CD4-positive, alpha-beta T cell treated with Interleukin-17A for 1 hour (primary cell): ENCODE measurements around the gene ATG2B.
A peak's percentile ranks its signal among the peaks of the same experiment; 100 is the strongest.

ENCODE experiments used
- DNase-seq: peaks from one replicate; pipeline ENCODE4 v3.0.0-alpha.2; 2020

Gene ATG2B

GRCh38 chr14:96362965-96363750, at the start of gene ATG2B, which contains the start of gene GSKIP:
TSS of gene ATG2B (minus strand) at chr14:96363341. CDS start at chr14:96362976, 365 bp downstream.
TSS of gene GSKIP (plus strand) at chr14:96363526. CDS start at chr14:96382248, 18,722 bp downstream.
- DNase-seq: peak; percentile 97

GRCh38 chr14:96410119-96410518, 47.0 kb upstream of the ATG2B start:
- no peak for DNase-seq

GRCh38 chr14:96409701-96410100, 46.6 kb upstream of the ATG2B start:
- DNase-seq: no peak

- no peak for DNase-seq
These were observed 45.5 kb upstream of the ATG2B start for GRCh38 chr14:96408608-96409007.

- DNase-seq: no peak
These were observed 44.9 kb upstream of the ATG2B start for GRCh38 chr14:96407935-96408570.

- no peak for DNase-seq
These were observed 42.5 kb upstream of the ATG2B start for GRCh38 chr14:96405677-96406076.

GRCh38 chr14:96403409-96403808, 40.3 kb upstream of the ATG2B start:
- no peak for DNase-seq

- no peak for DNase-seq
These were observed 37.4 kb upstream of the ATG2B start for GRCh38 chr14:96400495-96400894.

- no peak for DNase-seq
These were observed 36.3 kb upstream of the ATG2B start for GRCh38 chr14:96399405-96399804.

GRCh38 chr14:96398921-96399320, 35.8 kb upstream of the ATG2B start:
- no peak for DNase-seq

- DNase-seq: no peak
These were observed 35.3 kb upstream of the ATG2B start for GRCh38 chr14:96398432-96398831.

- no peak for DNase-seq
These were observed 31.1 kb upstream of the ATG2B start for GRCh38 chr14:96394047-96394815.

- DNase-seq: no peak
These were observed 30.0 kb upstream of the ATG2B start for GRCh38 chr14:96393071-96393691.

GRCh38 chr14:96391293-96392118, 28.4 kb upstream of the ATG2B start:
- peak; percentile 99 for DNase-seq

- DNase-seq: no peak
These were observed 27.8 kb upstream of the ATG2B start for GRCh38 chr14:96390965-96391292.

- DNase-seq: no peak
These were observed 22.2 kb upstream of the ATG2B start for GRCh38 chr14:96385385-96385784.

- no peak for DNase-seq
These were observed 21.6 kb upstream of the ATG2B start for GRCh38 chr14:96384740-96385139.

GRCh38 chr14:96384053-96384452, 20.9 kb upstream of the ATG2B start:
- DNase-seq: no peak

- no peak for DNase-seq
These were observed 20.3 kb upstream of the ATG2B start for GRCh38 chr14:96383445-96383844.

- no peak for DNase-seq
These were observed 17.6 kb upstream of the ATG2B start for GRCh38 chr14:96380735-96381134.

- DNase-seq: no peak
These were observed 13.0 kb upstream of the ATG2B start for GRCh38 chr14:96376093-96376492.

- no peak for DNase-seq
These were observed 10.4 kb upstream of the ATG2B start for GRCh38 chr14:96373538-96373937.
